Glomerular visceral epithelial cell (primary cell): Measurements from ENCODE around the gene DAPK1.

Experiments used
- DNase-seq: peaks from one replicate; pipeline ENCODE4 v3.0.0-alpha.2; 2016; ENCODE audit errors: extremely low spot score

Gene DAPK1

DNA sequence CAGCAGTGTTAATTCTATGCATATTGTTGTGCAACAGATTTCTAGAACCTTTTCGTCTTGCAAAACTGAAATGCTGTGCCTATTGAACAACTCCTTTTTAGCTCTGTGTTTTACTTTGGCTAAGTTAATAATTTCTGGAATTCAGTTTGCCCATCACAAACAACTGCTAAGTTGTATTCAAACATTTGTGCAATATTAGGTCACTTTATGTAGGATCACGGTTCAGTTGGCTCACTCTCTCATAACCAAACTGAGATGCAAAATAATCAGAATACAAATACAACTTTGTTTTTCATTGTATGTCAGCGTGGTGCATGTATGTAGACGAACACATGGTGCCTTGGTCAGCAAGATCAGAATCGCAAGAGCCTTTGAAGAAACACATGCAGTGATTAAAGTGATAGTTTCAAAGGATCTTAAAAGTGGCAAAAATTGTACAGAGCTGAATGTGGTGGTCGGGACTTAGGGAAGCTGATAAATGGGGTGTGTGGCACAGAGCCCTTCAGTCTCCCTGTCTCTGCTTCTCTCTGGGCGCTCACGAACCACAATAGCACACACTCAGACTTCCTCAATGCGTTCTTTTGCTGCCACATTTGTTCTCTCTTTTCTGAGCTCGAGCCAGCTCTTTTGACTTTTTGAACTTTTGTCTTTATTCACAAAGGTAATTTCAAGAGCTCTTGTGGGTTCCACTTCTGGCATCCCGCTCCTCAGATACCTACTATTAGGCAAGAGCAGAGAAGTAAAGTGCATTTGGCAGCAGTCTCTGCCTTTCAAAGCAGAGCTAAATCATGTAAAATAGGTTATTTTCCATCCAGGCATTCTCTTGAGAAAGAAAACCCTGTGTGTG, 115.8 kb downstream of the DAPK1 start:
- no peak for DNase-seq

DNA sequence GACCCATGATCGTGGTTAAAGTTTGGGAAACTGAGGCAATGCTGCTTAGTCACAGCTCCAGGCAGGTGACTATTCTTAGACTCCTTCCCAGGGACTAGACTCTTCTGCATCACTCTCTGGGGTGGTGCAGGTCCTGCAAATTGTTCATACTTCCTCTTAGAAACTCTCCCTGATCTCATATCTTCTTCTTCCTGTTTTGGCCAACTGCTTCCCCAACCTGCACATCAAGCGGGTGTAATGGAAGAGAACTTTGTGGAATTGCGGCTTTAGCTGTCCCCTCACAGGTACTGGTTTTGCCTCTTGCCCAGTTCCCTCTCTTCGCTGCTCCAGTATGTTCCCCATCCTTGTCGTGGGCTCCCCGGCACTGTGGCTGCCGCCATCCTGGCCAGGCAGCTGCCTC, 116.7 kb downstream of the DAPK1 start:
- no peak for DNase-seq

DNA sequence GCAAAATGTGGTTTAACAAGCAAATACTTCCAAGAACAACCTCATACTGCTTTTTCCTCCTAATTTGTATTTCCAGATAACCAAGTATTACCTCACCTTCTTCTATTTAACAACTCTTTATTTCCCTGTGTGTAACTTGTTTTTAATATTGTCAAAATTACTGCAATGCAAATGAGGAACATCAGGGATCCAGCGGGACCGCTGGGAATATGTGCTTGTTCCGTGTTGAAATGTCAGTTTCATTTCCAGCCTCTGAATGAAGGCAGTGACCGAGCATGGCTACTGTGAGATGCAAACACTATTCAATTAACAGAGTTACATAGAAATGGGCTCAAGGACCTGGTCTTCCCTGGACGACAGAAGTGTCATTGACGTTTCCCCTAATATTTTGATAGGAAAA, 117.5 kb downstream of the DAPK1 start:
- DNase-seq, result no peak

DNA sequence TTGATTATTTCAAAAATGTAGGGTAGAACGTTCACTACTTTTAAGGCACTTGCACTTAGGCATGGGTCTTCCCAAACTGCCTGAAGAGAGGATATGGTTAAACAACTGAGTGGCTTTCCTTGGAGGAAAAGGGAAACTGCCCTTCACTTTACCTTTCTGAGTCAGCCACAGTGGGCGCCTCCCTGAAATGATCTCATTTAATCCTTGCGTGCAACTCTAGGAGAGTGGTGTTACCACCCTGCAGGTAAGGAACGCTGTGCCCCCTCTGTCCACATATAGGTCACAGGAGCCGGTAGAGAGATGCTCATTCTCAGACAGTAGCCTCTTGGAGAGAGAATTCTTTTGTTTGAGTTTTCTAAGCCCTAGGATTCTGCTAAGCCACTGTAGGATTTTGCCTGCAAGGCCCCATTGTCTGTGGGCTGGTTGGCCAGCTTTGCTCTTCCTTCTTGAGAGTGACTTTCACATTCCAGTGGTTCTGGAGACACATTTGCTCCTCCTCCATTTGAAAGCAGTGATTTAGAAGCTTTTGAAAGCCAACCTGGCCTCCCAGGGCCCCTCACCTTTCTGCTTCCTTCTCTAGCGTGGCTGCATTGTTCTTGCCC, 118.0 kb downstream of the DAPK1 start:
- DNase-seq, result peak; percentile 65

DNA sequence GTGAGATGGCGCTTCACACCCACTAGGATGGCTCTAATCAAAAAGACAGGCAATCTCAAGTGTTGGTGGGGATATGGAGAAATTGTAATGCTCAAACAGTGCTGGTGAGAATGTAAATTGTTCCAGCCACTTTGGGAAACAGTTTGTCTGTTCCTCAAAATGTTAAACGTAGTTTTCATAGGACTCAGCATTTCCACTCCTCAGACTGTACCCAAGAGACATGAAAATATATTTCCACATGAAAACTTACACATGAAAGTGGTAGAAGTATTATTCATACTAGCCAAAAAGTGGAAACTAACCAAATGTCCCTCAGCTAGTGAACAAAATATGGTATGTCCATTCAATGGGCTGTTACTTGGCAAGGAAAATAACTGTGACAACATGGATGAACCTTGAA, 120.6 kb downstream of the DAPK1 start:
- no peak for DNase-seq

DNA sequence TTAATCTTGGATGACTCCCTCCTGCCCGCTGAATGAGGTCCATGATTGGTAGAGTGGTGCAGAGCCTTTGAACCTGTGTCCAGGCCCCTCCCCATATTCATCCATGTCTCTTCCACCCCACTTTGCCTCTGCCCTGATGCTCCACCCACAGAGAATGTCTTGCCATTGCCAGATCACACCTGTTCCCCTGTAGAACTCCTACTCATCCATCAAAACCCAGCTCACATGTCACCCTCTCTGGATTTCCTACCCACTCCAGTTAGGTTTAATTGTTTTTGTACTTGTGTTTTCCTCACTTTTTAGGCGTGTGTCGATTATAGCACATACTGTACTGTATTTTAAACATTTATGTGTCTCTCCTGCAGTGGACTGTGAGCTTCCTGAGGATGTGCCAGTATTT, 121.3 kb downstream of the DAPK1 start:
- DNase-seq, result no peak

DNA sequence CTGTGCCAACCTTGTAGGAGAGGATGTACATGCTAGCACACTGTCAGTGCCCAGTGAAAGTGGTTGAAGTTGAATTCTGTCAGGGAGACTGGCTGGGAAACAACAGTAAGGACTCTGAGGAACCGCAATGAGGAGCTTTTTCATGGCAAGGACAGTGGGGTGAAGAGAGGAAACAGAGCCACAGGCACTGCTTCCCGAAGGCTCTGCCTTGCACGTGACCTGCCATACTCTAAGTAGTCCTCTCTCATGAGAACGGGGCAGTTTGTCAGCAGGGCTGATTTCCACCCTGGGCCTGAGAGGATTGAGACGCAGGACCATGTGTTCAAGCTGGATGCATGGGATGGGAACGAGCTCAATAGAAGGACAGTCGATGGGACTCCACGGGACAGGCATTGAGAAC, 121.7 kb downstream of the DAPK1 start:
- DNase-seq, result no peak

DNA sequence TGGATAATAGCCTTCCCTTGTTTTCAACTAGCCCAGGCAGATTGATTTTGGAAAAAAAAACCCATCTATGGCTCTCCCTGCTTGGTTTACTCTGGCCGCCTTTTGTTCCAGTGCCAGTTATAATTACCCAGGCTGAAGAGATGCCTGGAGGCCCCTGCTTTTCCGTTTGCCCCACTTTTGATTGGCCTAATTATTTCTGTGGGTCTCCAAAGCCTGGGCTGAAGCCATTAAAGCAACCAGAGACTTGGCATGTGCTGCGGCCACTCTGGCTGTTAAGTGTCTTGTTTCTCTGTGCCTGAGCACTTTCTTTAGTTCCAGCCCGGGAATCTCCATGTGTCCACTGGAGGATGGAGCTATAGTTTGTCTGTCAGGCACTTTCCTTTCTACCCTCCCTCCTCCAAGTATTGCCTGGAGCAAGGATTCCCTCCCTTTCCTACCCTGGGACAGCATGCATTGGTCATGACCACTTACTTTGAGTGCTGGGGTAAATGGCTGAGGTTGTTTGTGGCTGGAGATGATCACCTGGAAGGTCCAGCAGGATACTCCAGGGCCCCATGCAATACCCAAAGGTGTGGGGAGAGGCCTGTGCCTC, 123.2 kb downstream of the DAPK1 start:
- no peak for DNase-seq

DNA sequence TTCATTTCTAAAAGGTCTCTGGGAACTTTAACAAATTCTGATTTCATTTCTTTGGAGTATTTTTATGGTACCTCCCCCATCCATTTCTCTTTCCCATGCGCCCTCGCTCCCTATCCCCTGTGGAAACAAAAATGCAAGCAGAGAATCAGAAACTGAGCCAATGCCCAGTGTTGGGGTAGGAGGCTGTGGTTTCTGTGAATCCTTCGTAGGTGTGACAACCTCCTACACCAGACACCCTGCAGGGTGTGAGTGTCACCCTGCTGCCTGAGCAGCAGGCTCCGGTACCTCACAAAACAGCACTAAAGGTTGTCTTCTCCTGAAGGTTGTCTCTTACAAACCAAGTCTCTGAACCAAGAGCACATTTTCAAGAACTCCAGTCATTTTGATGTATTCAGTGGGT, 124.4 kb downstream of the DAPK1 start:
- no peak for DNase-seq

DNA sequence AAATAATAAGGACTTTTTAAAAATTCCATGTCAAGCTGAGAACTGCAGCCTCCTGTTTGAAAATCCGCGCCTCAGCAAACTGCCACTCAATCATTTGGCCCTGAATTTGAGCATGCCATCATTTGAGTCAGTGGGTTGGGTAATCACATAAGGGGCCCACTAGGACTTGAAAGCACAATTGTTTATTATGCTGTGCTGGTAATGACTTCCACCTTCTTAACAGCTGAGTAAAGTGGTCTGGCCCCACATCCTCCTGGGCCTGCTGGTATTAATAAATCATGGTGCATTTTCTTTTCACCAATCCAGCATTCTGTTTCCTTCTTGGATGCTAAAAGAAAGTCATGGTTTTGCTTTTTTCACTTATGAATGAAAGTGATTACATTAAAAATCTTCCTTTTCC, 125.3 kb downstream of the DAPK1 start:
- DNase-seq, result no peak

DNA sequence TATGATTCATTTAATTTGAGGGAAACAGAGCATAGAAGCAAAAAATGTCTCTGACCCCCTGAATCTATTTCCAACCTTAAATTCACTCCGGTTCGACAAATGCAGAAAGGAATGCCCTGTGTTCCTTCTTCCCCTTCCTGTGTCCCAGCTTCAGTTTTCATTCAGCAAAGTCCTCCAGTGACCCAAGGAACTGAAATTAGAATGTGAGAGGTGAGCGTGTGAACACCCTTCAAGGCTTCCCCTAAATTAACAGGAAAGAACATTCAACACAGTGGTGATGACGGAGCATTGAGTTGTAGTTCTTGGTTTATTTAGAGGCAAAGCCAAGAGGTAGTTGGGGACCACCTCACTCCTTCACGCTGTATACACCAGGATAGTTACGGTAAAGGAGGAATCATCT, 130.7 kb downstream of the DAPK1 start:
- no peak for DNase-seq

DNA sequence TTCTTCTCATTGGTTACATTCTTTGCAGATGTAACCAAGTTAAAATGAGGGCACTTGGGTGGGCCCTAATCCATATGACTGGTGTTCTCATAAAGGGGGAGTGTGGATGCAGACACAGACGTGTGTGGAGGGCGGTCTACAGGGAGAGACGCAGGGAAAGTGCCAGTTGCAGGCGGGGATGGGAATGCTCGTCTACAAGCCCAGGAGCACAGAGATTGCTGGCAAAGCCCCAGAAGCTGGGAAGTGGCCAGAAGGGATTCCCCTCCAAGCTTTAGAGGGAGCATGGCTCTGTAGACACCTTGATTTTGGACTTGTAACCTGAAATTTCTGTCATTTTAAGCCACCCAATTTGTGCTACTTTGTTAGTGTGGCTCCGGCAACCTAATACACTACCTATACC, 131.4 kb downstream of the DAPK1 start:
- no peak for DNase-seq

DNA sequence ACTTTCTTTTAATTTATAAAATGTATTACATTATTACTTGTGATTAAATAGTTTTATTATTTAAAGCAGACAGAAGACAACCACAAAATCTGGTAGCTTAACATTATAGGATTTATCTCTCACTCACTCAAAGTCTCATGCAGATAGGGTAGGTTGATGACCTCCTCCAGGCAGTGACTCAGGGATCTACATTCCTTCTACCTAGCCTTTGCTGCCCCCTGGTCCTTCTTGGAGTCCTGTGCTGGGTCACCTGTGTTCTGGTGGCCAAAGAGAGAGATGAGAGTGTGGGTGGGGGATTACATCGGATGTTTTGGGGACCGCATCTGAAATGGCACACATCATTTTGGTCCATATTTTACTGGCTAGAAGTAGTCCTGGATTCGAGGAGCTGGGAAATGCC, 132.6 kb downstream of the DAPK1 start:
- no peak for DNase-seq

DNA sequence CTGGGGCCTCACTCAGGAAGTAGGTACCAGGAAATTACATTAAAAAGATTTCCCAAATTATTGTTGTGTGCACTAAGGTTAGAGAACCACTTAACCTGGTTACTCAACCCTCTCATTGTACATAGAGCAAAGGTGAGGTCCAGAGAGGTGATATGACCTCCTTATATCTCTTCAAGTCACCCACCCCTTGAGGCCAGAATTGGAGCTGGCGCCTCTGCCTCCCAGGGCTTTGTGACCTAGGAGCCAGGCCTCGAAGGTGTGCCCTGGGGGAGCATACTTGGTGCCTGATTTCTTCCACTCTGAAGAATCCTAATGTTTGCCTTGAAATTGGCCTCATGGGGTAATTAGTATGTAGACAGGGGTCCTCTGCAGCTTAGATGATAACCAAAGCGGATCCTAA, 133.2 kb downstream of the DAPK1 start:
- DNase-seq, result no peak

DNA sequence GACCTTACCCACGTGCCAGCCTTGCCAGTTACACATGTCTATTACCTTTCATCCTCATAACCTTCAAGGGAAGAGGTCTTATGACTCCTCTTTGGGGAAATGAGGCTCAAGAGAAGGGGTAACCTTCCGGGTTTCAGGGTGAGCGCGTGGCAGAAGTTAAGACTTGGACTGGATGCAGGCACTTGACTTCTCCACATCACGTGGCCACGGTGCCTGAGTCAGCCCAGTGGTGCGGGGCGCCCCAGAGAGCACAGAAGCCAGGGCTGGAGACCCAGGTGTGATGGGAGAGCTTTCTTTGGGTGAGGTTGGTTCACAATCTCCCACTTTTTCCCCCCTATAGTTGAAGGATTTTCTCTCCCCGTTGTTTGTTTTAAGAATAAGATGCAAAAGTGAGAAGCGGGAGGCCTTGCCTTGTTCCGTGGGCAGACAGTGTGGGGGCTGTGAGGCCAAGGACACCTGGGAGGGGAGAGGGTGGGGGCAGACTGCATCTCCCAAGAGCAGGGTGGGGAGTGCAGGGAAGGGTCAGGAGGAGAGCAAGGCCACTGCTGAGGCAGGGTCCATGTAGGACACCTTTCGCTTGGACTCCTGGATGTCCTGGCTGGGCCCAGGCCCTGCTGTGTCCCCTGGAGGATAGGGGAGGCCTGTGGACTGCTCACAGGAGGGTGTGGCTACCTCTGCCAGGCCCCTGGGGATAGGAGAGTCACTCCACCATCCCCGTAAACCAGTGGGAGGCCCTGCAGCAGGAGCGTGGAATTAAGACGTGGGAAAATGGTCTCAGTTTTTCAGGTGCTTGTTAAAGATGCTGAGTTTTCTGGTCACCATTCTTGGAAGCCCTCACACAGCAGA, 138.2 kb downstream of the DAPK1 start:
- no peak for DNase-seq

DNA sequence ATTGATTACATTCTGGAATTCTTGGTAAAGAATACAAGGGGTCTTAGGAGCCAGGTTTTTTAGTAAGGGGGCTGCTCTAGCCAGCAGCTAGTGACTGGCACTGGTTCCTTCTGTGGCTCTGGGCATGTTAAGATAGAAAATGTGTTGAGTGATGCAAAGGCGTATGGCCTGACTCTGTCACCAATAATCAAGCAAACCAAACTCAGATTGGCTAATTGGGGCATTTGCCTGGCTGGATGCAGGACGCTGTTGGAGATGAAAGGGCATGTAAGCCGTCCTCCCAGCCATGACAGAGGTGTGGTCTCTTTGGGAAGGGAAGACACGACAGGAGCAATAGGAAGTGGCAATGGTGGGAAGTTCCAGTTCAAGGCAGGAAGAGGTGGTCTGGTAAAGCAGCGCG, 140.6 kb downstream of the DAPK1 start:
- DNase-seq, result no peak

DNA sequence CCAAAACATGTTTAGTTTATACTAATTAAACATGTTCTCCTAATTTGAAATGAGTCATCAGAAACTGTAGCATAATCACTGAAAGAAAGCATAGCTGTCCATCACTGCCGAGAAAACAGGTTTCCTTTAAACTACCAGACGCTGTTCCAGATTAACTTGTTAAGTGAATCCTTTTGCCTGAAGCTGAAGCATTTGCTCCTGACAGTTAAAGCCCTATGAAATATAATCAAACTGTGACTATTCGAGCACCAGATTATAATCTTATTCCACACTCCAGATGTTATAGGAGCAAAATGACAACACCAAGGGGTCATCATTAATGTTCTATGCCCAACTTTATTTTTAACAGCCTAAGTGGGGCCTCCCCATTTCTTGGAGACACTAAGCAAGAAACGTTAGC, 142.3 kb downstream of the DAPK1 start:
- DNase-seq, result no peak

DNA sequence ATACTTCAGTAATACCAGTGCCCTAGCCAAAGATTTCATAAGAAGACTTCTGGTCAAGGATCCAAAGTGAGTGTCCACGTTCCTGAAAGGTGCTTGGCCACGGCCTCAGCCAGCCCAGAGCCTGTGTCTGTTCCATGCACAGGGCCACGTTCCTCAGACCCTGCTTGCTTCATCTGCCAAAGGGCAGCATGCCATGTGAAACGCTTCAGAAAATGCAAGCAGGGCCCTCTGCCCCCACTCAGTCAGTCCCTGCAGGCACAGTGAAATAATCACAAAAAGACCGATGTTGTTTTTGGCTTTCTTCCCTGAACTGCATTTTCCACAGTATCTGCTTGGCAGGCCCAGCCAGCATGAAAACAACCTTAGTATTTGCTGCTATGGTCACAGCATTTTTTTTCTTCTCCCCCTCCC, 142.7 kb downstream of the DAPK1 start:
- DNase-seq, result peak; percentile 34

DNA sequence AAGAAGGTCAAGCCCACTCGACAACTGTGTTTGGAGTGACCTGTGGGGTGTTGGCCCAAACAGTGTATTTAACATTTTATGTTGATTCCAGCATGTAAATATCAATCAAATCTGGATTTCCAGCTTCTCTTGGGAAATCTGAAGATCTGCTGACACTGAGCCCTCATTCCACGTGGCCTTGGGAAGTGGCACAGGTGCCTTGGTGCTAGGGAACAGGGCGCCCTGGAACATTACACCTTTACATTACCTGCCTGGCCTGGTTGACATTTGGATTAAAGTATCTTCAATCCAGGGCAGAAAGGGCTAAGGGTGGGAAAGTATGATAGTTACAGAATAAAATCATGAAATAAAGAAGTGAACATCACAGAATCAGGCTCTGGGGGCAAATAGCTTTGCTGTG, 143.4 kb downstream of the DAPK1 start:
- DNase-seq, result no peak

DNA sequence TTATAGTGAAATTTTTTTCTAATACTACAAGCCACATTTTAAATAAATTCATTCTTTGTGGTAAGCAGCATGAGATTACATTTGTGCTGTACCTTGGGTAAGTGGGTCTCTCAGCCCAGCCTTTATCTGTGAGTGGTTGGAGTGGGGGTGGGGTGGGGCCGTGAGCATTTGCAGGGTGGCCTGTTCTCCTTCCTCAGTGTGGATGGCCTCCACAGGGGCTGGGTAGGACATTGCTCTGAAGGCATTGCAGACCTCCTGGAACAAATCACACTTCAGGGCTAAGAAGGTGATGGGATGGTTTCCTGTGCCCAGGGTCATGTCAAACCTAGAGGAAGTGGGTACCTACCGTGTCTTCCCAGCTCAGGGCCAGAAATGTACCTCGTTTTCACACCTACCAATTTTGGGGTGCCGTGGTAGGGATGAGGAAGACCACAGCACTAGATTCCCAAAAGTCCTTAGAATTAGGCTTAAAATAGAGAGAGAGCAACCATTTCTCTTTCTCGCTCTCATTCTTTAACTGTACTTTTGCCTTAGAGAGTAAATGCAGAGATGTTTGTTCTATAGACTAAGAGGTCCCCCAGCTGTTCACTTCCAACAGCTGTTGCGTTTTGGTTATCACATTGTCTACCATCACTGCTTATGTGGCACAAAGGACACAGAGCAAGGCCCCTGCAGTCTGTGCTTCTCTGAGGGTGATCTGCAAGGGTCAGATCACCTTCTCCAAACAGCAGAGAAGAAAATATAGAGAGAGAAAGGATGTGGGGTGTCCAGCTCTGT, 144.9 kb downstream of the DAPK1 start:
- no peak for DNase-seq

DNA sequence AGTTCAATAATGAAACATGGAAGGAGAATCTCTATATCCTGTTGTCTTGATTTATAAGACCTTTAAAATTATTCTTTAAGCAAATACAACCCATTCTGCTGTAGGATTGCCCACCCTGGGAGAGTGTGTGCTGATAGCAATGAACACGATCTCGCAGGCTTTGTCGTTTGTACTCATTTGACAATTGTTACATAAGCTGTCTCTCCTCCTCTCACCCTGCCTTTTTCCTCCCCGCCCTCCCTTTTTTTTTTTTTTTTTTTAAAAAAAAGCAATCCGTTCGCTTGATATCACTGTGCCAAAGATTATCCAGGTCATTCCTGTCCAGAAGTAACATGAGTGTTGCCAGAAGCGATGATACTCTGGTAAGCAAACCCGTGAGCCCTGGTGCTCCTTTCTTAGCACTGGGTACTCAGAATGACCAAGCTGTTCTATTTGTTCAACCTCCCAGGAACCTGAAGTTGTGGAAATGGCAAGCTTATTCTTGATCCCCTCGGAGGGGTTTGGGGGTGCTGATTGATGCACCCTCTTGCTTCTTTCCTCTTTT, 145.5 kb downstream of the DAPK1 start:
- DNase-seq, result no peak
